ENCODE measurements around the gene UNC93B1.

DNA sequence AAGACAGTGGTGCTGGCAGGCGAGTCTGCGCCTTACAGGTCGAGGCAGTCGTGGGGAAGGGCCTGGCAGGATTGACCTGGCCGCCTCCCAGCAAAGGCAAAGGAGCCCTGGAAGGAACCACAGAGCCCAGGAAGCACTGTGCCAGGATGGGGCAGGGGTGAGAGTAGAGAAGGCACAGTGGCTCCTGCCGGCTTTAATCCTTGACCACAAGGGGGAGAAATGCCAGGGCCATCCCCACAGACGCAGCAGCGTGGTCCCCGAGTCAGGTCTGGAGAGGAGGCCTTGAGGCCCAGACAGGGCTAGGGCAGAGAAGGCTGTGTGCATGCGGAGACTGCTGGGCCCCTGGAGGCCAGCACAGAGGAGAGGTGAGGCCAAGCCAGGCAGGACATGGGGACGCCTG lies 16.7 kb upstream of the UNC93B1 start:
- TF ChIP-seq POLR2AphosphoS5 (IDR thresholded peaks at IDR 0.05), result no peak
- TF ChIP-seq, protein P1, sequence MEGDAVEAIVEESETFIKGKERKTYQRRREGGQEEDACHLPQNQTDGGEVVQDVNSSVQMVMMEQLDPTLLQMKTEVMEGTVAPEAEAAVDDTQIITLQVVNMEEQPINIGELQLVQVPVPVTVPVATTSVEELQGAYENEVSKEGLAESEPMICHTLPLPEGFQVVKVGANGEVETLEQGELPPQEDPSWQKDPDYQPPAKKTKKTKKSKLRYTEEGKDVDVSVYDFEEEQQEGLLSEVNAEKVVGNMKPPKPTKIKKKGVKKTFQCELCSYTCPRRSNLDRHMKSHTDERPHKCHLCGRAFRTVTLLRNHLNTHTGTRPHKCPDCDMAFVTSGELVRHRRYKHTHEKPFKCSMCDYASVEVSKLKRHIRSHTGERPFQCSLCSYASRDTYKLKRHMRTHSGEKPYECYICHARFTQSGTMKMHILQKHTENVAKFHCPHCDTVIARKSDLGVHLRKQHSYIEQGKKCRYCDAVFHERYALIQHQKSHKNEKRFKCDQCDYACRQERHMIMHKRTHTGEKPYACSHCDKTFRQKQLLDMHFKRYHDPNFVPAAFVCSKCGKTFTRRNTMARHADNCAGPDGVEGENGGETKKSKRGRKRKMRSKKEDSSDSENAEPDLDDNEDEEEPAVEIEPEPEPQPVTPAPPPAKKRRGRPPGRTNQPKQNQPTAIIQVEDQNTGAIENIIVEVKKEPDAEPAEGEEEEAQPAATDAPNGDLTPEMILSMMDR (IDR thresholded peaks at IDR 0.05), result peak in 1 of 3 experiments; percentile 19

Measured in esophagus muscularis mucosa (tissue), 3 donors.